T-cell (primary cell): ENCODE measurements around the gene TRAPPC2. TPM values are rescaled to one million over a fixed set of nuclear protein-coding genes. Genes with fewer than 3 reads are reported as not detected.

Experiments used
- ATAC-seq, 4 experiments: fragments of 200-7000 bp in 3 of 4; fragments of 150-1000 bp in 1 of 4; cut with Tn5 transposase; replicated peaks in 1 of 4; 1 replicate in 3 of 4; 2 replicates in 1 of 4; pipeline ENCODE4 v1.10.0; 2021; ENCODE audit warnings: moderate library complexity in 3 of 4, mild to moderate bottlenecking in 2 of 4, moderate number of reproducible peaks in 1 of 4
- CTCF ChIA-PET, 2 donors: fragments of 300-600 bp; sonication (Branson Sonifier 250); formaldehyde crosslinking; loops; one replicate each; lab custom pipeline; 2022; ENCODE audit warnings: antibody characterized with exemption in 2 of 2; lab: Charles Lee
- POLR2A ChIA-PET, 2 donors: fragments of 300-600 bp; sonication (Branson Sonifier 250); formaldehyde crosslinking; loops; one replicate each; lab custom pipeline; 2022; ENCODE audit warnings: antibody characterized with exemption in 2 of 2; lab: Charles Lee
- DNase-seq, 35 experiments: peaks; one replicate each; pipeline versions ENCODE4 v3.0.0 to v3.0.0-alpha.2; 2013 to 2023
- H3K27ac ChIP-seq: one replicate; pipeline ENCODE4 v1.5.1; 2013; ENCODE audit warnings: low read length
- H3K27me3 ChIP-seq, 2 experiments: replicated peaks in 1 of 2; 1 replicate in 1 of 2; 2 replicates in 1 of 2; pipeline versions ENCODE4 v1.6.1 to v1.7.0; 2013; ENCODE audit warnings: low read length in 1 of 2, mixed read lengths in 1 of 2; ENCODE audit not compliant: control insufficient read depth in 2 of 2, insufficient read depth in 2 of 2; ENCODE audit errors: extremely low read depth in 1 of 2
- H3K36me3 ChIP-seq, 2 donors: 1 replicate in 1 of 2; 2 replicates in 1 of 2; pipeline versions ENCODE4 v1.6.1 to v1.7.0; 2013; ENCODE audit warnings: low read length in 1 of 2; ENCODE audit not compliant: control insufficient read depth in 2 of 2, insufficient read depth in 1 of 2; ENCODE audit errors: extremely low read depth in 1 of 2
- H3K4me1 ChIP-seq, 2 experiments: 1 replicate in 1 of 2; 2 replicates in 1 of 2; pipeline versions ENCODE4 v1.6.1 to v1.7.0; 2013; ENCODE audit warnings: low read length in 2 of 2, mixed read lengths in 1 of 2; ENCODE audit not compliant: insufficient read depth in 2 of 2, control insufficient read depth in 1 of 2; ENCODE audit errors: extremely low read depth in 1 of 2
- H3K4me3 ChIP-seq, 2 donors: 1 replicate in 1 of 2; 2 replicates in 1 of 2; pipeline versions ENCODE4 v1.5.1 to v1.7.0; 2013; ENCODE audit warnings: mild to moderate bottlenecking in 2 of 2, low read length in 1 of 2, moderate library complexity in 1 of 2; ENCODE audit not compliant: control insufficient read depth in 1 of 2; ENCODE audit errors: extremely low read depth in 1 of 2
- H3K9me3 ChIP-seq: 2 replicates; pipeline ENCODE4 v1.7.0; 2013
- H3K27ac Mint-ChIP-seq, 2 donors: one replicate each; pipeline ENCODE4 v1.8.0; 2020 to 2021; ENCODE audit warnings: mild to moderate bottlenecking in 2 of 2, mixed read lengths in 2 of 2
- H3K27me3 Mint-ChIP-seq, 2 donors: one replicate each; pipeline ENCODE4 v1.8.0; 2021 to 2022; ENCODE audit warnings: mixed read lengths in 2 of 2
- H3K36me3 Mint-ChIP-seq: one replicate; pipeline ENCODE4 v1.8.0; 2021; ENCODE audit warnings: mixed read lengths
- H3K4me1 Mint-ChIP-seq, 3 donors: one replicate each; pipeline ENCODE4 v1.8.0; 2020 to 2022; ENCODE audit warnings: mixed read lengths in 3 of 3, mild to moderate bottlenecking in 1 of 3
- H3K4me3 Mint-ChIP-seq, 3 donors: one replicate each; pipeline ENCODE4 v1.8.0; 2020 to 2022; ENCODE audit warnings: mild to moderate bottlenecking in 3 of 3, mixed read lengths in 3 of 3, moderate library complexity in 3 of 3
- H3K9me3 Mint-ChIP-seq, 3 donors: one replicate each; pipeline ENCODE4 v1.8.0; 2020 to 2022; ENCODE audit warnings: mixed read lengths in 3 of 3
- WGBS: methylation state at CpG from one replicate; pipeline ENCODE4 v1.1.5; 2013; ENCODE audit warnings: missing lambda C conversion rate; ENCODE audit not compliant: insufficient coverage; 5-methylcytosine and 5-hydroxymethylcytosine counted together
- total RNA-seq, 35 experiments: library from RNA in 6 of 35; stranded (reverse) in 6 of 35; fragments of 120-200 nt in 1 of 35; gene quantifications; one replicate each; pipeline versions ENCODE4 v1.2.1 to v1.2.4 and lab custom pipeline; 2013 to 2026

TRAPPC2 gene
- total RNA-seq, 5 donors from 2014 or later (not counting 1 experiment from before 2014, with no cell fraction given) = 24.8 to 32.9 (median 29.7) TPM

DNA sequence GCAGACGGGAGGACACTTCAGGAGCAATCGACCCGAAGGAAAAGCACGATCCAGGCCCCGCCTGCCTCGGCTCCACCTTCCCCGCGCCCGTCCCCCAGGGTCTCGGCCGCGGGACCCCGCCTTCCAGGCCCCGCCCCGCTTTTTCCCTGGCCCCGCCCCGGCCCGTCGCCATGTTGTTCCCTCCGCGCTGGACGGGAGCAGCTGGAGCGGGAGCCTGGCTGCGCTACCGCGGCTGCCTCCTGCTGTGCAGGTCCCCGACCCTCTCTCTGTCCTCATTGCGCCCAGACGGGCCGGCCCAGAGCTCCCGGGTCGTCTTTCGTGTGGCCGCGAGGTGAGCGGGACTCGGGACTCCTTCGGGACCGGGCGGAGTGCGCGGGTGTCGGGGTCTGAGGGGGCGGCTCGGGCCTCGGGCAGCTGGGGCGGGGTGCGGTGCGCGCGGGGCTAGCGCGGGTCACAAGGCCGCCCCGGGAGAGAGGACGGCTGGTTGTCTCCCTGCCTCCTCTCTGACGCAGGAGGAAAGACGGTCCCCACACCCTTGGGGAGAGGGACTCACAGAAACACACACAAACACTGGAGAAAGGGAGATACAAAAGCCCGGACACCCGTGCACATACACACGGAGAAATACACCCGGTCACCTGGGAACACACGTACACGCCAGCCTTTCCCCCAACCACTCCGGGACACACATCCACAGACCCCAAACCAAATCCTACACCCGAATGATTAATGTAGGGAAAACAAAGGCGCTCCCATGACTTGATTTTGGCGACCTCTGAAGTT is 45.3 kb downstream of the TRAPPC2 start, which contains the start of gene RAB9A:
TSS of gene RAB9A (plus strand) at position 171 of the 783 bp plus-strand sequence. CDS start 19,619 bp downstream, outside the sequence.
- CTCF ChIA-PET = interaction anchor here (0.7 to 2.0 kb wide), 6 partner anchors 10 to 343 kb away, joined by 3 to 7 read pairs (median 4); partner anchors contain the start of genes OFD1 (in 1 of the 2) and TRAPPC2 (in 1 of the 2)
- 0% methylated on average over 17 of the region's 68 CpGs for WGBS

DNA sequence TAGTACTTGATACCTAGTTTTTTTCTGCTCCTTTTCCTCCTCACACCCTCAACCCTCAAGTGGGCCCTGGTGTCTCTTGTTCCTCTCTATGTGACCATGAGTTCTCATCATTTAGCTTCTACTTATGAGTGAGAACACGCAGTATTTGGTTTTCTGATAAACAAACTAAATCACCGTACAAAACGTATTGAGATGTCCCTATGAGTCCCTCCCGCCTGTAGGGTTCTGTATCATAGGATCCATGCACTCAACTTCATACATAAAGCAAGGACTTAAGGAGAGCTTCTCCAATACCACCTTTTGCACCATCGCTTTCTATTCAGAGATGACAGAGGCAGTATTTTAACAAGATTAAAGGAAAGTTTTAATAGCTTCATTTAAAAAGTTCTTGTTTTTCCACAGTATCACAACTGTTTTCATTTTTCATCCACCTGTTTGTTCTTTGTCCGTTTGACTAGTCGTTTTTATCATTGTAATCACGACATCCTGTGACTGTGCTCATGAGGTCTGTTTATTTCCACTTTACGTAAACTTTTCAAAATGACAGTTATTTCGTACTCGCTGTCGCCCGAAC is 45.9 kb downstream of the TRAPPC2 start:
- Mint-ChIP-seq H3K27me3 (peaks cover 0 to 23% of the 10 kb centered on the region in 2 donors), H3K9me3 (no peaks in the 10 kb centered on the region), H3K4me3 (peak overlapping the region; percentile 84 to 93 (median 84)), H3K4me1 (peaks cover 39 to 63% (median 57%) of the 10 kb centered on the region in 3 donors), H3K27ac (peak overlapping the region; percentile 84 to 89), H3K36me3 (peaks cover 3% of the 10 kb centered on the region)
- Histone ChIP-seq H3K4me1 (peaks cover 8 to 21% of the 10 kb centered on the region in 2 experiments), H3K4me3 (peak overlapping the region; percentile 68 to 81), H3K27ac (peak overlapping the region; percentile 73), H3K27me3 (no peaks in the 10 kb centered on the region), H3K36me3 (no peaks in the 10 kb centered on the region), H3K9me3 (no peaks in the 10 kb centered on the region)
- DNase-seq (peak in 2 of 35 experiments; percentile 3 to 31), ATAC-seq (peak in 3 of 4 experiments; percentile 26 to 36 (median 26))
- WGBS = 0% methylated on average over 6 of the region's 13 CpGs
- ChIA-PET CTCF (interaction anchor here (0.7 to 3.7 kb wide), 9 partner anchors 9 to 344 kb away, joined by 3 to 17 read pairs (median 4); partner anchors contain the start of genes OFD1 (in 1 of the 2) and TRAPPC2 (in 1 of the 2)), POLR2A (interaction anchor here (0.5 to 1.2 kb wide), 10 partner anchors 9 to 67 kb away, joined by 3 to 5 read pairs (median 3); no protein-coding TSS in a partner anchor)

More for the DNA sequence above, 45.3 kb downstream of the TRAPPC2 start, which contains the start of gene RAB9A:
- Mint-ChIP-seq H3K4me1 (peaks cover 44 to 67% (median 61%) of the 10 kb centered on the region in 3 donors), H3K27me3 (peaks cover 0 to 24% of the 10 kb centered on the region in 2 donors), H3K4me3 (peak within 1 kb of the TSS; percentile 84 to 93 (median 84)), H3K27ac (peak within 1 kb of the TSS; percentile 84 to 89), H3K9me3 (no peaks in the 10 kb centered on the region), H3K36me3 (peaks cover 3% of the 10 kb centered on the region)
- peak; percentile 51 to 84 (median 70) for DNase-seq
- H3K4me1 ChIP-seq = peaks cover 8 to 21% of the 10 kb centered on the region in 2 experiments
- ATAC-seq = peak; percentile 93 to 97 (median 94)
- peak within 1 kb of the TSS; percentile 73 for H3K27ac ChIP-seq
- H3K36me3 ChIP-seq = no peaks in the 10 kb centered on the region
- H3K4me3 ChIP-seq = peak within 1 kb of the TSS; percentile 68 to 81
- POLR2A ChIA-PET = interaction anchor here in 1 of 2 donors (0.5 to 1.2 kb wide), 4 partner anchors 9 to 57 kb away, joined by 3 to 10 read pairs (median 4); no protein-coding TSS in a partner anchor
- no peaks in the 10 kb centered on the region for H3K9me3 ChIP-seq
- no peaks in the 10 kb centered on the region for H3K27me3 ChIP-seq

GRCh38 chrX:13687203-13687602 is 47.2 kb downstream of the TRAPPC2 start:
- Mint-ChIP-seq H3K9me3 (no peaks in the 10 kb centered on the region), H3K4me1 (peaks cover 27 to 50% (median 45%) of the 10 kb centered on the region in 3 donors), H3K36me3 (peaks cover 3% of the 10 kb centered on the region), H3K27ac (peak overlapping the region; percentile 76 to 84), H3K27me3 (peaks cover 0 to 13% of the 10 kb centered on the region in 2 donors), H3K4me3 (no peak overlapping the region)
- POLR2A ChIA-PET = interaction anchor here in 1 of 2 donors (1.1 kb wide), 2 partner anchors 21 to 56 kb away, joined by 3 to 6 read pairs; no protein-coding TSS in a partner anchor
- Histone ChIP-seq H3K36me3 (no peaks in the 10 kb centered on the region), H3K4me3 (no peak overlapping the region), H3K9me3 (no peaks in the 10 kb centered on the region), H3K27ac (peak overlapping the region; percentile 73), H3K27me3 (no peaks in the 10 kb centered on the region), H3K4me1 (peaks cover 8 to 17% of the 10 kb centered on the region in 2 experiments)
- WGBS = no CpG with 5 or more reads among the region's 1 CpG
- no peak for ATAC-seq
- no peak for DNase-seq
- CTCF ChIA-PET = interaction anchor here in 1 of 2 donors (0.5 to 3.7 kb wide), 5 partner anchors 10 to 64 kb away, joined by 3 to 17 read pairs (median 4); partner anchors contain the start of genes OFD1 and TRAPPC2

GRCh38 chrX:13685126-13685763 is 49.2 kb downstream of the TRAPPC2 start:
- H3K27me3 Mint-ChIP-seq = peaks cover 0 to 15% of the 10 kb centered on the region in 2 donors
- no peaks in the 10 kb centered on the region for H3K9me3 ChIP-seq
- H3K4me3 ChIP-seq = no peak overlapping the region
- H3K4me3 Mint-ChIP-seq = no peak overlapping the region
- H3K36me3 Mint-ChIP-seq = peaks cover 3% of the 10 kb centered on the region
- H3K4me1 ChIP-seq = peaks cover 2 to 6% of the 10 kb centered on the region in 2 experiments
- H3K36me3 ChIP-seq = no peaks in the 10 kb centered on the region
- DNase-seq (no peak), ATAC-seq (no peak)
- no peaks in the 10 kb centered on the region for H3K9me3 Mint-ChIP-seq
- POLR2A ChIA-PET = interaction anchor here in 1 of 2 donors (0.6 kb wide), 1 partner anchor 565 kb away, joined by 3 read pairs; no protein-coding TSS in a partner anchor
- H3K27me3 ChIP-seq = no peaks in the 10 kb centered on the region
- peak overlapping the region; percentile 60 to 65 for H3K27ac Mint-ChIP-seq
- peaks cover 20 to 34% (median 30%) of the 10 kb centered on the region in 3 donors for H3K4me1 Mint-ChIP-seq
- CTCF ChIA-PET = interaction anchor here in 1 of 2 donors (3.7 kb wide), 1 partner anchor 12 kb away, joined by 17 read pairs; no protein-coding TSS in a partner anchor
- WGBS = no CpG with 5 or more reads among the region's 3 CpGs
- no peak overlapping the region for H3K27ac ChIP-seq

DNA sequence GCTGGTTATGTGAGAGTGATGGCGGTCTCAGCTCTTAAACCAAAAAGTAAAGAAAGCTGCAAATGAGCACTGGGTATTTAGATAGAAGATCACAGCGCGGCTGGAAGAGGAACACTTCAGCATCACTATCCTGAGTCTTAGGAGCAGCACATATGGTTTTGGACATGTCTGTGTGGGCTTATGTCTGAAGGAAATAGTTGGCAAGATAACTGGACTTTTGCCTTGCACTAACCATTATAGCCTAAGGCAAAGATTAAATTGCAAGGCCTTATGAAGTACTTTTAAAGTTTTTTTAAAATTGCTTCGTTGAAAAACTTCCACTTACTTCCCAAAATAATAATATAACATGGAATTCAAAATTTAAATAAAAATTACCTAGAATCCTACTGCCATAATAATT is 50.1 kb downstream of the TRAPPC2 start:
- WGBS = no CpG with 5 or more reads among the region's 4 CpGs
- Mint-ChIP-seq H3K27me3 (peaks cover 0 to 18% of the 10 kb centered on the region in 2 donors), H3K9me3 (no peaks in the 10 kb centered on the region), H3K4me1 (peaks cover 12 to 34% (median 21%) of the 10 kb centered on the region in 3 donors), H3K36me3 (peaks cover 3% of the 10 kb centered on the region), H3K27ac (no peak overlapping the region), H3K4me3 (no peak overlapping the region)
- Histone ChIP-seq H3K4me1 (peaks cover 2 to 4% of the 10 kb centered on the region in 2 experiments), H3K36me3 (no peaks in the 10 kb centered on the region), H3K27me3 (no peaks in the 10 kb centered on the region), H3K4me3 (no peak overlapping the region), H3K27ac (no peak overlapping the region), H3K9me3 (no peaks in the 10 kb centered on the region)
- DNase-seq (no peak), ATAC-seq (no peak)
- ChIA-PET CTCF (no interaction called here), POLR2A (no interaction called here)
